GM12878 (cell line): Measurements from ENCODE around the gene NDC80.

ENCODE experiments used
- EED ChIP-seq: sonication (generic); IDR thresholded peaks from 2 replicates; pipeline ENCODE4 v1.6.1; 2016; ENCODE audit warnings: antibody characterized with exemption, low read depth
- POLR2A ChIP-seq: IDR thresholded peaks from 2 replicates; pipeline ENCODE4 v1.6.1; 2011; ENCODE audit warnings: low read depth, mild to moderate bottlenecking, low read length
- YBX1 ChIP-seq: fragments of 450-650 bp; IDR thresholded peaks from 2 replicates; pipeline ENCODE4 v1.6.1; 2016; ENCODE audit warnings: antibody characterized with exemption

GRCh38 chr18:2612996-2613395 is 41.6 kb downstream of the NDC80 start:
- TF ChIP-seq POLR2A (no peak), YBX1 (no peak), EED (no peak)
